GM21529 (cell line): ENCODE measurements around the gene MAPK4.
A peak's percentile ranks its signal among the peaks of the same experiment; 100 is the strongest.
"Not testable (repeated sequence)": the region's sequence is repeated elsewhere in the genome, so short reads cannot be mapped to it uniquely, and the experiment has no call there.

Source experiments
- ATAC-seq: cut with Tn5 transposase; IDR thresholded peaks from one replicate; pipeline ENCODE4 v1.9.1; 2021; ENCODE audit not compliant: unreplicated experiment

Gene MAPK4

GRCh38 chr18:50559752-50560680 is at the start of gene MAPK4:
Gene MAPK4, plus strand, starts transcription at chr18:50560087. Its CDS starts 103,872 bp downstream, at chr18:50663959.
- ATAC-seq: peak; percentile 49

- ATAC-seq: not testable (repeated sequence)
These were observed 42.6 kb upstream of the MAPK4 start for GRCh38 chr18:50517277-50517676.

- no peak for ATAC-seq
These were observed 40.9 kb upstream of the MAPK4 start for GRCh38 chr18:50518787-50519546.

- no peak for ATAC-seq
These were observed 36.7 kb upstream of the MAPK4 start for GRCh38 chr18:50523165-50523564.

- ATAC-seq: no peak
These were observed 32.1 kb upstream of the MAPK4 start for GRCh38 chr18:50527636-50528307.

GRCh38 chr18:50528806-50529205 is 31.1 kb upstream of the MAPK4 start:
- ATAC-seq: no peak

GRCh38 chr18:50533822-50534221 is 26.1 kb upstream of the MAPK4 start:
- ATAC-seq: not testable (repeated sequence)

- ATAC-seq: not testable (repeated sequence)
These were observed 15.4 kb upstream of the MAPK4 start for GRCh38 chr18:50544476-50544875.

GRCh38 chr18:50545936-50546335 is 14.0 kb upstream of the MAPK4 start:
- no peak for ATAC-seq

- ATAC-seq: no peak
These were observed 11.7 kb upstream of the MAPK4 start for GRCh38 chr18:50548160-50548559.

GRCh38 chr18:50551651-50552050 is 8.2 kb upstream of the MAPK4 start:
- ATAC-seq: not testable (repeated sequence)

GRCh38 chr18:50558157-50558556 is 1.7 kb upstream of the MAPK4 start:
- ATAC-seq: no peak

GRCh38 chr18:50558948-50559751 is 737 bp upstream of the MAPK4 start:
- no peak for ATAC-seq

GRCh38 chr18:50560681-50561629 is 1.1 kb downstream of the MAPK4 start:
- ATAC-seq: no peak

GRCh38 chr18:50562258-50562657 is 2.4 kb downstream of the MAPK4 start:
- ATAC-seq: not testable (repeated sequence)

GRCh38 chr18:50562686-50563085 is 2.8 kb downstream of the MAPK4 start:
- no peak for ATAC-seq

GRCh38 chr18:50563376-50563775 is 3.5 kb downstream of the MAPK4 start:
- no peak for ATAC-seq

GRCh38 chr18:50569930-50570329 is 10.0 kb downstream of the MAPK4 start:
- no peak for ATAC-seq

GRCh38 chr18:50571606-50572005 is 11.7 kb downstream of the MAPK4 start:
- ATAC-seq: no peak
